HG03521 (cell line): Measurements from ENCODE around the gene FAM131B.

ENCODE experiments used
- ATAC-seq: cut with Tn5 transposase; IDR thresholded peaks from one replicate; pipeline ENCODE4 v1.9.1; 2021; ENCODE audit warnings: mild to moderate bottlenecking, moderate library complexity; ENCODE audit not compliant: unreplicated experiment

Gene FAM131B

DNA sequence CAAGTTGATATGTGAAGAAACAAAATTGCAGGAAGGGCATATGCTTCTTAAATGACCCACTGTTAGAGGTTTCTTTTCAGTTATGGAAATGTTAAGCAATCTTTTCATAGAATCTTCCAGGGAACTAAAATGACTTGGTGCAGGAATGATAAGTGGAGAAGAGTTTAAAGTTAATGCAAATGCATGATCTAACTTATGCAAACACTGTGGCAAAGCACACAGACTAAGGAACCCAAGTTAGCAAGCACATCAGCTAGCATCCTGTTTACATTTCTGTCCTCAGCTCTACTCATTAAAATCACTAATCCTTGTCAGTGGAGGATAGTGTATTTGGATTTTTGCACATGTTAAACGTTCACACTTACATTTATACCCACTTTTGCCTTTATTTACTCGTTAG is 37.3 kb downstream of the FAM131B start:
- ATAC-seq = no peak

DNA sequence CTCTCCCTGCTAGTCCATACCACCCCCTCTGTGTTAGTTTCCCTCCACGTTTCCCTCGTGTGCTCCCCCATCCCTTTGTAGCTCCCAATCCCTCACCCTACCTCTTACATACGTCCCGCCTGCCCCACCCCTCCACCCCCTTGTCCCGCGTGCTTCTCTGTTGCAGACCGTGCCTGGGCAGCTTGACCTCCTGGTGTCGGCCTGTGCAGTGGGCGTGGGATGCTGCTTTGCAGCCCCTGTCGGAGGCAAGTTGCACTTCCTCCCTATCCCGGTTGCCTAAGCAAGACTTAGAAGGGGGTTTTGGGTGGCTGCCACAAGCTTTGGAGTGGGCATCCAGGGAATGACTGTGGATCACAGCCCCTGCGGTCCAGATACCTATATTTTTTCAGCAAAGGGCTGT is 38.9 kb downstream of the FAM131B start:
- ATAC-seq = no peak

DNA sequence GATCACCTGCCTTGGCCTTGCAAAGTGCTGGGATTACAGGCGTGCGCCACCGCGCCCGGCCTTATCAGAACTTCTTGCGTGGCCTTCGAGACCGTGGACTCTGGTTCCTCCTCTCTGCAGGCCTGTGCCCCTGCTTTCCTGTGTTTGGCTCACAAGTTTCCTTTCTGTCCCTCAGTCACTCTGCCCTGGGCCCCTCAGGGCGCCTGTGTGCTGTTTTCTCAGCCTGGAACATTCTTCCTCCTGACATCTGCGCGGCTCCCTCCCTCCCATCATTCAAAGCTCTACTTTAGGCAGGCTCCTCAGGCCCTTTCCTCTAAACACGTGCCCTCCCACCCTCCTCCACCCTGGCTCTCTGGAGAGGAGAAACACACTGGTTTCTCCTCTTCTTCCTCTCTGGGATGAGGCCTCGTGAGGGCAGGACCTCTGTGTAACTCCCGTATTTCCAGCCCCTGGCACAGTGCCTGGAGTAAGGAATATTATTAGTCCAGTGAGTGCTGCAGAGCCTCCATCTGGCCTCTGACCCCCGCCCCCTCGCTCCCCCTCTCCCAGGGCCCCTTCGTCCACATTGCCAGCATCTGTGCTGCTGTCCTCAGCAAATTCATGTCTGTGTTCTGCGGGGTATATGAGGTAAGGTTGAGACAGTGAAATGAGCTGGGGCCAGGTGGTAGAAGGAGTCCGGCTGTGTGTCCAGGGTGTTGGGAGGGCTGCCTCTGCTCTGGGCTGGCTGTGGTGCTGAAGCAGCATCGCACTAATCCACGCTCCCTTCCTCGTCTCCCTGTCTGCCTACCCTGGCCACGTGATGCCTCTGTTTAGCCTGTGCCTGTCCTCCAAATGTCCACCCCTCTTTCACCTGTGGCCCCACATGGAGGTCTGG is 39.5 kb downstream of the FAM131B start:
- no peak for ATAC-seq

DNA sequence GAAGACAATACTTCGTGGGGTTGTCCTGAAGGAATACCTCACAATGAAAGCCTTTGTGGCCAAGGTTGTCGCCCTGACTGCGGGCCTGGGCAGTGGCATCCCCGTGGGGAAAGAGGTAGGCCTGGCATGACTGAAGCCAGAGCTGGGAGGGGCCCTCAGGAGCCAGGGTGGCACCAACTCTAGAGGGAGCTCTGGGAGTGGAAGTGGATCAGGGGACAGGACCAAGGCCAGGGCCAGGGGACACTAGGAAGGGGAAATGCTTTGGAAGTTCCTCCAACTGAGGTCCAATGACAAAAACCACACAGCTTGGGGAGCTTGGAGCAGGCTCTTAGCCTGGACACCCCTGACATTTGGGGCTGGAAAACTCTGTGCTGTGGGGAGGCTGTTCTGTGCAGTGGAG is 40.8 kb downstream of the FAM131B start:
- no peak for ATAC-seq

DNA sequence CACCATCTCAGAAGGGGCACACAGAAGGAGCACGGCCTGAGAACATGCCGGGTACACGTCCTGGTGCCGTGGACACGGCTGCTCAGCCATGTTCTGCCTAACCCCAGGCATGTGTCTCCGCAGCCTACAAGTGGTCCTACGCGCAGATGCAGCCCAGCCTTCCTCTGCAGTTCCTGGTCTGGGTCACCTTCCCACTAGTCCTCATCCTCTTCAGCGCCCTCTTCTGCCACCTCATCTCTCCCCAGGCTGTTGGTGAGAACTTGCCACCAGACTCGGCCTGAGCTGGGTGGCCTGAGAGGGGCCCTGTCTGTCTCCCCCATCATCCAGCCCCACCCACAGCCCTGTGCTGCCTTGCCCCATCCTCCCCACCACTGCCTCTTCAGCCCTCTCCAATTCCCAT is 41.3 kb downstream of the FAM131B start:
- no peak for ATAC-seq

DNA sequence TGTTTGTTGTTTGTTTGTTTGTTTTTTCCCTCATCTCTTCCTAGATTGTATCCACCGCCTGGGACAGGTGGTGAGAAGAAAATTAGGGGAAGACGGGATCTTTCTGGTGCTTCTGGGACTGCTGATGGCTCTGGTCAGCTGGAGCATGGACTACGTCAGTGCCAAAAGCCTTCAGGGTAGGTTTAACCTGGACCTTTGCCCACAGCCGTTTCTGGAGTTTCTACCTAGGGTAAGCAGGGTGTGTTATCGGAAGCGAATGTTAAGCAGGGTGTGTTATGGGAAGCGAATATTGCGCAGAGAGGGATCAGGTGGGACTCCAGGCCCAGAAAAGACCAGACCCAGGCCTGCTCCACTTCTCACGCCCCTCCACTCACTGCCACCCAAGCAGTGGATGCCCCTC is 41.9 kb downstream of the FAM131B start:
- no peak for ATAC-seq

DNA sequence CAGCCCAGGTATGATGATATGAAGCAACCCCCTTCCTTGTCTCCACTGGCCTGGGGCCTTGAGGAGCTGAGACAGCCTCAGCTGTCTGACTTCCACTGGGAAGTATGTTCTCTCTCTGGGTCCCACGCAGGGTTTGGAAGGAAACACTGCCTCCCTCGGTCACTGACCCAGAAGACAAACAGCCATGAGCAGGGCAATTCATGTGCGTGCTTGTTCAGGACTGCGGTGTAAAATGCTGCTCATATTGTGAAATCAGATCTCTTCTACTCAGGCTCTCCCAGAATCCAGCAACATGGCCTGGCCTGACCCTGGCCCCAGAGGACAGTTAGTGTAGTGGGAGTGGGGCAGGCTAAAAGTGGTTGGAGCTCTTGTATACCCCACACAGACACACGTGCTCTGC is 43.9 kb downstream of the FAM131B start:
- no peak for ATAC-seq

DNA sequence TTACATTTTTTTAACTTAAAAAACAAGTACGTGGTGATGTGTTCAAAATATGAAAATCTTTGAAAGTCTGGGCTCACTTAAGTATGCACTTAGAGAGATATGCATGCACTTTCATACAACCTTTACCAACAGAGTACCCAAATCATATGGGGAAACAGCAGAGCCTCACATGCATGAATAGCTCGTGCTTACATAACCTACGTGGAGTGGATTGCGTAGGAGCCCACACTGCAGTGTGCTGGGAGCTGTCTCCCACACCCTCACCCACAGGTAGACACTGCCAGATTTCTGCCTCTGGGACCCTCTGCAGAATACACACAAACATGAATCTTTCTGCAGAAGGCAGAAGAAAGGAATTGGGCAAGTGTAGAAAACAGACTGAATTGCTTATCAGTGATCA is 46.0 kb downstream of the FAM131B start:
- ATAC-seq = no peak

DNA sequence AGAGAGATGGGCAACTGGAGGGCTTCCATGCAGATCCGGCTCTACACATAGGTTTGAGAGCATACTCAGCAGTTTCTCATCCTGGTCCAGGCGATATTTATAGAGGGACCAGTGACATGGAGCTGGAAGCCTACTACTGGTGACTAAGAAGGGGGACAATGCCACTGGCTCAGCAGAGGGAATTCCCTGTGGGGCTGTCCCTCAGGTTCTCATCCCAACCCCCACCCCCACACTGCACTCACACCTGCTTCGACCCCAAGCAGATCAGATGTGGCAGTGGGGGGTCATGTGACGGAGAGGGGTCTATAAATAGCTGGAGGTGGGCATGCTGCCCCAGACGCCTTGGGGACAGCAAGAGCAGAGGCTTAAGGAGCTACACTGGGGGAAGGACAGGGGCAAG is 46.7 kb downstream of the FAM131B start, which contains the start of gene CLCN1:
TSS of gene CLCN1 (plus strand) at position 336 of the 400 bp plus-strand sequence. CDS start 102 bp downstream, outside the sequence.
- no peak for ATAC-seq

DNA sequence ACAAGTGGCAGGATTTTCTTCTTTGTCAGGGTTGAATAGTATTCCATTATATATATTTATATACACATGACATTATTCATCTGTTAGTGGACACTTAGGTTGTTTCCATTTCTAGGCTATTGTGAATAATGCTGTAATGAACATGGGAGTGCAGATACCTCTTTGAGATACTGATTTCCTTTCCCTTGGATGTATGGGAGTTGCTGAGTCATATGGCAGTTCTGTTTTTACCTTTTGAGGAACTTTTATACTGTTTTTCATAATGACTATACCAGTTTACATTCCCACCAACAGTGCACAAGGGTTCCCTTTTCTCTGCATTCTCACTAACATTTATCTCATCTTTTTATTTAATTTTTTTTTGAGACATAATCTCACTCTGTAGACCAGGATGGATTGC is 48.4 kb downstream of the FAM131B start:
- ATAC-seq = no peak

DNA sequence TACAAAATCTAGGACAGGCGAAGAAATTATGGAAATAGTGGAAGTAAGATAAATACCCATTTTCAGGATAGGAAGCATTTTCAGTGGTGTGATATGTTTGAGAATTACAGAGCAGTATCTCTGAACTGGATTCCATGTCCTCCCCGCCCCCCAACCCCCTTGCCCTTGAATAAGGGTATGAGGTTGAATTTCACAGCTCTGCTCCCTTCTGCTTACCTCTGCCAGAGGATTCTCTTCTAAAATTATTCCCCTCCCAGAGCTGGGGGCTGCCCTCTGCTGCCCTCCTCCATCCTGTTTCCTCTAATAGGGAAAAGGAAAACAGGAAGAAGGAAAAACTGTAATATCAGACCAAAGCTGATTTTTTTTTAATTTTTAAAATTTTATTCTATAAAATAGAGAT is 53.9 kb downstream of the FAM131B start:
- ATAC-seq = no peak

DNA sequence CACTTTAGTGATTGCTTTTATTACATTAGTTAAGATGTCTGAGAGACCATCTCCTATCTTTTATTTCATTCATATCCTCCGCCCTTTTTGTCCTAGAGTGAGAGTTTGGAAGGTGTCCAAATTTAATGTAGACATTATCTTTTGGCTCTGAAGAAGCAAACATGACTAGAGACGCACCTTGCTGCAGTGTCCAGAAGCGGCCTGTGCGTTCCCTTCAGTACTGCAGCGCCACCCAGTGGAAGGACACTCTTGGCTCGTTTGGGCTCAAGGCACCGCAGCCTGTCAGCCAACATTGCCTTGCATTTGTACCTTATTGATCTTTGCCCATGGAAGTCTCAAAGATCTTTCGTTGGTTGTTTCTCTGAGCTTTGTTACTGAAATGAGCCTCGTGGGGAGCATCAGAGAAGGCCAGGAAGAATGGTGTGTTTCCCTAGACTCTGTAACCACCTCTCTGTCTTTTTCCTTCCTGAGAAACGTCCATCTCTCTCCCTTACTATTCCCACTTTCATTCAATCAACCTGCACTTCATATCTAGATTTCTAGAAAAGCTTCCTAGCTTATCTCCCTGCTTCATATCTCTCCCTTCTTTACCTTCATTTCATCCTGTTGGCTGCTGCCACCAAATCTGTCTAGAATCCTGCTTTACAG is 57.0 kb downstream of the FAM131B start:
- ATAC-seq = no peak

DNA sequence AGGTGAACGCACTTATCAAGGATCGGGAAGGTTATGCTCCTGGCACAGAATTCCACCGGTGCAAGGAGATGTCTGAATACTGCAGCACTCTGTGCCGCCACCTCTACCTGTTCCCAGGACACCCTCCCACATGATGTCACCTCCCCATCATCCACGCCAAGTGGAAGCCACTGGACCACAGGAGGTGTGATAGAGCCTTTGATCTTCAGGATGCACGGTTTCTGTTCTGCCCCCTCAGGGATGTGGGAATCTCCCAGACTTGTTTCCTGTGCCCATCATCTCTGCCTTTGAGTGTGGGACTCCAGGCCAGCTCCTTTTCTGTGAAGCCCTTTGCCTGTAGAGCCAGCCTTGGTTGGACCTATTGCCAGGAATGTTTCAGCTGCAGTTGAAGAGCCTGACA is 57.6 kb downstream of the FAM131B start:
- no peak for ATAC-seq

DNA sequence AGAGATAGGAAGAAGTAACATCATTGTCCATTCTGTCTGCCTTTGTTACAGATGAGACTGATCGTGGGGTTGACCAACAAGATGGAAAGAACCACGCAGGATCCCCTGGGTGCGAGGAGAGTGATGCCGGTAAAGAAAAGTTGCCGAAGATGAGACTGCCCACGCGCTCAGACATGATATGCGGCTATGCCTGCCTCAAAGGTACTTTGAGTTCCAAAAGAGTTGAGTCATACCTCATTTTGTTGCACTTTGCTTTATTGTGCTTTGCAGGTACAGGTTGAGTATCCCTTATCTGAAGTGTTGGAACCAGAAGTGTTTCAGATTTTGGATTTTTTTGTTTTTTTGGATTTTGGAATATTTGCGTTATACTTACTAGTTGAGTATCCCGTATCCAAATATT is 58.8 kb downstream of the FAM131B start:
- no peak for ATAC-seq
